HG03135 (cell line): ENCODE measurements around the gene RPS25.
"Not testable (repeated sequence)": the region's sequence is repeated elsewhere in the genome, so short reads cannot be mapped to it uniquely, and the experiment has no call there.

ENCODE experiments used
- ATAC-seq: cut with Tn5 transposase; IDR thresholded peaks from one replicate; pipeline ENCODE4 v1.9.1; 2021; ENCODE audit warnings: mild to moderate bottlenecking, moderate library complexity; ENCODE audit not compliant: unreplicated experiment

Gene RPS25

DNA sequence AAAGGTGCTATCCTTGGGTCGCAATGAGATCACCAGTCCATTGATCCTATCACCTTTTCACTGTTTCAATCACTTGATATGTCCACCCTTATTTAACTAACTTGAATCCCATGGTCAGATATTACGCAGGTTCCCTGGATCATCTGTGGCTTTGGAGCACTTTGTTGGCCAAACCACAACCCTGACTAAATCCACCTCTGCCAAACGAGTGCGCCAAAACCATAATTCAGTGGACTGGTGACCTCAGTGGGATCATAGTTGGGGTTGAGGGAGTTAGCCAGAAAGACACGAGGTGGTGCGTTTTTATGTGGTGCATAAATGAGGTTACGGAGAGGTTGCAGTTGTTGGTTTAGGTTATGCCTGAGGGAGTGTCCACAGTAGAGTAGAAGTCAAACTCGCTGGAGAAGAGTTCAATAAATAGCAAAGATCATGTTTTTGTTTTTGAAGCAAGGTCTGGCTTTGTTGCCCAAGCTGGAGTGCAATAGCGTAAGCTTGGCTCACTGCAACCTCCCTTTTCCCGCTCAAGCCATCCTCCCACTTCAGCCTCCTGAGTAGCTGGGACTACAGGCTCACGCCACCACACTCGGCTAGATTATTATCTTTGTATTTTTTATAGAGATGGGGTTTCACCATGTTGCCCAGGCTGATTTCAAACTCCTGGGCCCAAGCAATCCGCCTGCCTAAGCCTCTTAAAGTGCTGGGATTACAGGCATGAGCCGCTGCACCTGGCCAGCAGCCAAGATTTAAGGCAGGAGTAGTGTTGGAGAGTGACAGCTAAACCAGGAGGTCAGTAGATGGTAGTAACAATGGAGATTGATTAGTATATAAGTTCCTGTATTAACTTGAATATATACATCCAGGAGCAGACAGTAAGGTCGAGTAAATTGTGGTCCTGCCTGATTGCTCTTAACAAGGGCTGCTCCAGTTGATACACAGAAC, 42.1 kb downstream of the RPS25 start:
- no peak for ATAC-seq

DNA sequence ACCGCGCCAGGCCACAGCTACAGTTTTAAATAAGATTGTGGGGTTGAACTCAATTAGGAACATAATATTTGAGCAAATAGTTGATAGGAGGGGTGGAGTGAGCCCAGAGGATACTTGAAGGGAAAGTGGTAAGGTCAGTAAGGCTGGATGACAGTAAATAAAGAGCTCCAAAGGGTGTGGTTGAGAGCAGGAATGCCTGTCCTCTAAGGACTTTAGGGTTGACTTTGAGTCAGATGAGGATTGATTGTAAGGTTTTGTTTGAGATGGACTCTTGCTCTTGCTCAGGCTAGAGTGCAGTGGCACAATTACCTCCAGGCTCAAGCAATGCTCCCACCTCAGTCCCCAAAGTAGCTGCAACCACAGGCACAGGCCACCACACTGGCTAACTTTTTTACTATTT, 44.2 kb downstream of the RPS25 start:
- ATAC-seq, result no peak

DNA sequence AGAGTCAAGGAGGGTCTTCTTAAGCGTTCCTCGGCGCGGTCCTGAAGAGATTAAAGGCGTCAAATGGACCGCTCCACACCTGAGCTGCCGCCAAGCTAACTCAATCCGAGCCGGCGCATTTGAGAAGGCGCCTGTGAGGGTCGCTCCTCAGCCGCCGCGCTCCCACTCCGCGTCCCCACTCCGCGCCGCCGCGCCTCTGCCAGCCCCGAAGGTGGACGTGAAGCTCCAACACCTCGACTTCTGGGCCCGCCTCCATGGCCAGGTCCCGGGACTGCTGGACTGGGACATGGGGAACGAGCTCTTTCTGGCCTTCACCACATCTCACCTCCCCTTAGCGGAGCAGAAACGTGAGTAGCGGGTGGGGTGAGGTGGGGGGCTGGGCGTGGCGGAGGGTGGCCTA, 46.5 kb downstream of the RPS25 start, which contains the start of gene FOXR1:
Gene FOXR1 (plus strand): TSS at position 116 of the 400 bp plus-strand sequence. CDS start 171 bp downstream, at position 287.
- ATAC-seq, result no peak

DNA sequence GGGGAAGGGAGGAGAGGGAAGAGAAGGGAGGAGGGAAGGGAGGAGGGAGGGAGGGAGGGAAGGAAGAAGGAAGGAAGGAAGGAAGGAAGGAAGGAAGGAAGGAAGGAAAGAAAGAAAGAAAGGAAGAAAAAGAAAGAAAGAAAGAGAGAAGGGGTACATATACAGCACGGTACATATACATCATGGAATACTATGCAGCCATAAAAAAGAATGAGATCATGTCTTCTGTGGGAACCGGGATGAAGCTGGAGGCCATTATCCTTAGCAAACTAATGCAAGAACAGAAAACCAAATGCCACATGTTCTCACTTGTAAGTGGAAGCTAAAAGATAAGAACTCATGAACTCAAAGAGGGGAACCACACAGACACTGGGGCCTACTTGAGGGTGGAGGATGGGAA, 48.6 kb downstream of the RPS25 start:
- not testable (repeated sequence) for ATAC-seq
